MM.1S (cell line): ENCODE measurements around the gene USO1.

ENCODE experiments used
- EZH2 ChIP-seq: fragments of 300-600 bp; sonication (generic); optimal IDR thresholded peaks from 2 replicates; pipeline ENCODE3; 2017; ENCODE audit warnings: low read depth, mild to moderate bottlenecking, antibody characterized with exemption, low read length, mixed read lengths
- EZH2phosphoT487 ChIP-seq: fragments of 300-600 bp; sonication (generic); IDR thresholded peaks from 2 replicates; pipeline ENCODE4 v1.6.1; 2018; ENCODE audit warnings: antibody characterized with exemption, low read length
- TF ChIP-seq, protein P1 (sequence below): fragments of 300-600 bp; sonication (generic); IDR thresholded peaks from 2 replicates; pipeline ENCODE4 v1.5.1; 2016; ENCODE audit warnings: antibody characterized with exemption, low read length, mixed read lengths

DNA sequence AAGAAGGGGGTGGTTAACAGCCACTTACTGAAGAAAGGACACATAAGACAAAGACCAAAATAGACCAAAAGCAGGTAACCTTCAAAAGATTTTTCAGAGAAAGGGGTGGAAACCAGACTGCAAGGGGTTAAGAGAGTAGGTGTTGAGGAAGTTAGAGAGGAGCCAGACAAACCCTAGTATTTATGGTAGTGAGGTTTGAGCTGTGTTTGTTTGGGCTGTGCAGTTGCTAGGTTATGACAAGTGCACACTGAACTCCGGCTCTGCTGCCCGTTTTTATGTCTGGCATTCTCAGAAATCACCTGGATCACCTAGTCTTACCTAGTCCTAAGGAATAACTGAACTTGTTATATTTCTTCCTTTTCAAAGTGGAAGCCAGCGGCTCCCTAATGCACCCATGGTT lies 28.3 kb upstream of the USO1 start:
- TF ChIP-seq EZH2phosphoT487 (no peak), EZH2 (no peak)
- TF ChIP-seq, protein P1, sequence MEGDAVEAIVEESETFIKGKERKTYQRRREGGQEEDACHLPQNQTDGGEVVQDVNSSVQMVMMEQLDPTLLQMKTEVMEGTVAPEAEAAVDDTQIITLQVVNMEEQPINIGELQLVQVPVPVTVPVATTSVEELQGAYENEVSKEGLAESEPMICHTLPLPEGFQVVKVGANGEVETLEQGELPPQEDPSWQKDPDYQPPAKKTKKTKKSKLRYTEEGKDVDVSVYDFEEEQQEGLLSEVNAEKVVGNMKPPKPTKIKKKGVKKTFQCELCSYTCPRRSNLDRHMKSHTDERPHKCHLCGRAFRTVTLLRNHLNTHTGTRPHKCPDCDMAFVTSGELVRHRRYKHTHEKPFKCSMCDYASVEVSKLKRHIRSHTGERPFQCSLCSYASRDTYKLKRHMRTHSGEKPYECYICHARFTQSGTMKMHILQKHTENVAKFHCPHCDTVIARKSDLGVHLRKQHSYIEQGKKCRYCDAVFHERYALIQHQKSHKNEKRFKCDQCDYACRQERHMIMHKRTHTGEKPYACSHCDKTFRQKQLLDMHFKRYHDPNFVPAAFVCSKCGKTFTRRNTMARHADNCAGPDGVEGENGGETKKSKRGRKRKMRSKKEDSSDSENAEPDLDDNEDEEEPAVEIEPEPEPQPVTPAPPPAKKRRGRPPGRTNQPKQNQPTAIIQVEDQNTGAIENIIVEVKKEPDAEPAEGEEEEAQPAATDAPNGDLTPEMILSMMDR, result no peak
